Nephron progenitor cell (in vitro differentiated cells): ENCODE results near the gene PRRT3.
"Not testable (repeated sequence)": the region's sequence is repeated elsewhere in the genome, so short reads cannot be mapped to it uniquely, and the experiment has no call there.

Experiments
- DNase-seq: peaks from one replicate; pipeline ENCODE4 v3.0.0; 2021
- H3K27ac Mint-ChIP-seq: 2 replicates; pipeline ENCODE4 v1.8.0; 2021; ENCODE audit warnings: mild to moderate bottlenecking, moderate library complexity, mixed read lengths
- H3K27me3 Mint-ChIP-seq: 2 replicates; pipeline ENCODE4 v1.8.0; 2021; ENCODE audit warnings: mild to moderate bottlenecking, low read depth, mixed read lengths; ENCODE audit not compliant: poor library complexity
- H3K36me3 Mint-ChIP-seq: 2 replicates; pipeline ENCODE4 v1.8.0; 2021; ENCODE audit warnings: low read depth, mixed read lengths
- H3K4me1 Mint-ChIP-seq: 2 replicates; pipeline ENCODE4 v1.8.0; 2021; ENCODE audit warnings: mixed read lengths
- H3K4me3 Mint-ChIP-seq: 2 replicates; pipeline ENCODE4 v1.8.0; 2021; ENCODE audit warnings: mild to moderate bottlenecking, moderate library complexity, mixed read lengths
- H3K9me3 Mint-ChIP-seq: 2 replicates; pipeline ENCODE4 v1.8.0; 2021; ENCODE audit warnings: mild to moderate bottlenecking, moderate library complexity, mixed read lengths
- CTCF ChIP-seq: fragments of 200-600 bp; sonication (generic); IDR thresholded peaks from 2 replicates; pipeline ENCODE4 v1.5.0; 2021; ENCODE audit warnings: antibody characterized with exemption

The PRRT3 gene

GRCh38 chr3:9940746-9941145 lies 11.5 kb downstream of the PRRT3 start:
- peaks cover 2% of the 10 kb centered on the region for H3K27me3 Mint-ChIP-seq
- peaks cover under 1% of the 10 kb centered on the region for H3K4me1 Mint-ChIP-seq
- DNase-seq = no peak
- no peak overlapping the region for H3K27ac Mint-ChIP-seq
- no peak overlapping the region for H3K4me3 Mint-ChIP-seq
- TF ChIP-seq CTCF = no peak
- H3K9me3 Mint-ChIP-seq = no peaks in the 10 kb centered on the region
- H3K36me3 Mint-ChIP-seq = peaks cover 30% of the 10 kb centered on the region

DNA sequence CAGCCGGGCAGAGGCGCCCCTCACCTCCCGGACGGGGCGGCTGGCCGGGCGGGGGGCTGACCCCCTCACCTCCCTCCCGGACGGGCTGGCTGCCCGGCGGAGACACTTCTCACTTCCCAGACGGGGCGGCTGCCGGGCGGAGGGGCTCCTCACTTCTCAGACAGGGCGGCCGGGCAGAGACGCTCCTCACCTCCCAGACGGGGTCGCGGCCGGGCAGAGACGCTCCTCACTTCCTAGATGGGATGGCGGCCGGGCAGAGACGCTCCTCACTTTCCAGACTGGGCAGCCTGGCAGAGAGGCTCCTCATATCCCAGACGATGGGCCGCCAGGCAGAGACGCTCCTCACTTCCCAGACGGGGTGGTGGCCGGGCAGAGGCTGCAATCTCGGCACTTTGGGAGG lies 12.3 kb downstream of the PRRT3 start:
- H3K4me3 Mint-ChIP-seq, H3K9me3 Mint-ChIP-seq, H3K4me1 Mint-ChIP-seq, H3K27ac Mint-ChIP-seq, H3K27me3 Mint-ChIP-seq, DNase-seq: not testable (repeated sequence)
- H3K36me3 Mint-ChIP-seq = peaks cover 30% of the 10 kb centered on the region

DNA sequence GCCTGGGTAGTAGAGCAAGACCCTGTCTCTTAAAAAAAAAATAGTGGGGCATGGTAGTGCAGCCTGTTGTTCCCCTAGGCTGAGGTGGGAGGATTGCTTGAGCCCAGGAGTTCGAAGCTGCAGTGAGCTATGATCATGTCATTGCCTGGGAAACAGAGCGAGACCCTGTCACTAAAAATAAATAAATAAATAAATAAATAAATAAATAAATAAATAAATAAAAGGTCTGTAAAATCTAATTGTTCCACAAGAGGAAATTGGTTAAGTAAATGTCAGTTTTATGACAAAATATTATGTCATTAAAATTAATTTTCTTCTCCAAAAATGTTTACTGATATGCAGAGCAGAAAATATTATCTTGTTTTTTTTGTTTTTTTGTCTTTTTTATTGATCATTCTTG lies 13.2 kb downstream of the PRRT3 start:
- peaks cover 30% of the 10 kb centered on the region for H3K36me3 Mint-ChIP-seq
- no peak overlapping the region for H3K27ac Mint-ChIP-seq
- H3K27me3 Mint-ChIP-seq = peaks cover 7% of the 10 kb centered on the region
- no peak for DNase-seq
- peaks cover 18% of the 10 kb centered on the region for H3K4me1 Mint-ChIP-seq
- no peak for TF ChIP-seq CTCF
- H3K9me3 Mint-ChIP-seq = no peaks in the 10 kb centered on the region
- H3K4me3 Mint-ChIP-seq = no peak overlapping the region

GRCh38 chr3:9937486-9938238 lies 14.5 kb downstream of the PRRT3 start:
- no peak overlapping the region for H3K4me3 Mint-ChIP-seq
- peaks cover 7% of the 10 kb centered on the region for H3K27me3 Mint-ChIP-seq
- no peak overlapping the region for H3K27ac Mint-ChIP-seq
- H3K36me3 Mint-ChIP-seq = peaks cover 30% of the 10 kb centered on the region
- DNase-seq = no peak
- H3K9me3 Mint-ChIP-seq = no peaks in the 10 kb centered on the region
- TF ChIP-seq CTCF = no peak
- H3K4me1 Mint-ChIP-seq = peaks cover 21% of the 10 kb centered on the region

- H3K9me3 Mint-ChIP-seq = no peaks in the 10 kb centered on the region
- peaks cover 21% of the 10 kb centered on the region for H3K4me1 Mint-ChIP-seq
- TF ChIP-seq CTCF = no peak
- DNase-seq = no peak
- peaks cover 16% of the 10 kb centered on the region for H3K27me3 Mint-ChIP-seq
- no peak overlapping the region for H3K4me3 Mint-ChIP-seq
- peaks cover 20% of the 10 kb centered on the region for H3K36me3 Mint-ChIP-seq
- H3K27ac Mint-ChIP-seq = no peak overlapping the region
These were observed 16.2 kb downstream of the PRRT3 start for GRCh38 chr3:9935966-9936510.

- Mint-ChIP-seq H3K4me1 (peaks cover 21% of the 10 kb centered on the region), H3K27me3 (peaks cover 18% of the 10 kb centered on the region), H3K9me3 (no peaks in the 10 kb centered on the region), H3K27ac (no peak overlapping the region), H3K4me3 (peak overlapping the region; percentile 98), H3K36me3 (peaks cover 26% of the 10 kb centered on the region)
- no peak for DNase-seq
- TF ChIP-seq CTCF = no peak
These were observed 17.2 kb downstream of the PRRT3 start for GRCh38 chr3:9934993-9935392.
